Raji (cell line): ENCODE results near the gene TPRG1.

Experiments
- POLR2A ChIP-seq: IDR thresholded peaks from 2 replicates; pipeline ENCODE4 v1.6.1; 2011; ENCODE audit warnings: low read depth, low read length, control low read depth; ENCODE audit not compliant: insufficient read depth

The TPRG1 gene

GRCh38 chr3:189195302-189195701, 23.5 kb downstream of the TPRG1 start:
- TF ChIP-seq POLR2A = no peak

GRCh38 chr3:189202106-189202505, 30.3 kb downstream of the TPRG1 start:
- TF ChIP-seq POLR2A = no peak

GRCh38 chr3:189202583-189202982, 30.8 kb downstream of the TPRG1 start:
- no peak for TF ChIP-seq POLR2A

DNA sequence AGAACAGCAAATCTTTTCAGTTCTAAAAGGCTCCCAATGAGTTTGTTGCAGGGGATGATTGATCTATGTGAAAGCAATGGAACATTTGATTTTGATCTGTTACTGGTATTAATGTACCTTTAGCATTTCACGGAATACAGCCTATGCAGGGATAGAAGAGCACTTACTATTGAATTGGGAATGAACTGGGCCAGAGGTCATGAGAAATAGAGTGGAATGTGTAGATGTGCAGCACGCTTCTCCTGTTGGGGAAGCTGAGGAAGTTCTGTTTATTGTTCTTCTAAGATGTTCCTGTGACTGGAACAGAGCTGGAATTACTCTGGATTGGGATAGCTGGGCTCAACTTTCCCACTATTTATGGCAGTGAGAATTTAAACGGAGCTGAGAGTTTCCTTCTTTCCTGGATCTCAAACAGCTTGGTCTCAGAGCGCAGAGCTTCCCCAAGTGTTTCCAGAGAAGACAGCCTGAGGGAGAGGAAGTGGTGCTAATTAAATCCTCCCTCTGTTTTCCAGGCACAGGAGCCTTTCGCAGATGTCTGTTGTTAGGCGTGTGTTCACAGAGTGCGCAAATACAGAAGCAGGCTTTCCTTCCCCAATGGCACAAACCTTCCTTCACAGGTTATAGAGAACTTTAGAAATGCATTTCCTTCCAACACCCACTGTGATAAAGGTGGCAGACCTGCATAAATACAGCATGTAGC, 32.5 kb downstream of the TPRG1 start:
- TF ChIP-seq POLR2A = no peak

DNA sequence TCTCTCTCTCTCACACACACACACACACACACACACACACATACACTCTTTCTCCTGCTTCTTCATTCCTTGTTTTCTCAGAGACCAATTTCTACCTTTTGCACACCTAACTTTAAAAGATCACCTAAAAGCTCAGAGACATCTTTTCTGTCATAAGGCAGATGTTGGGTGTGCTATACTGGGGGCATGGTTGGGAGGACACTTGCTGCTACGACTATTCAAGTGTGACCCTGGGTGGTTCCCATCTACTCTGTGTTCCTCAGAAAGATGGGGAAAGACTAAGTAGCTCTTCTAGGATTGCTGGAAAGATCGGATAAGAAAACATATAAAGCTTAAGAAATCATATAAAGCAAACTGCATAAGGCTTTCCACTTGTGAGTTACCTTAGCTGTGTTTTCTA, 33.2 kb downstream of the TPRG1 start:
- TF ChIP-seq POLR2A = no peak

GRCh38 chr3:189210251-189210770, 38.5 kb downstream of the TPRG1 start:
- TF ChIP-seq POLR2A = no peak

- TF ChIP-seq POLR2A = no peak
Observed at GRCh38 chr3:189212681-189213080, 40.9 kb downstream of the TPRG1 start.

DNA sequence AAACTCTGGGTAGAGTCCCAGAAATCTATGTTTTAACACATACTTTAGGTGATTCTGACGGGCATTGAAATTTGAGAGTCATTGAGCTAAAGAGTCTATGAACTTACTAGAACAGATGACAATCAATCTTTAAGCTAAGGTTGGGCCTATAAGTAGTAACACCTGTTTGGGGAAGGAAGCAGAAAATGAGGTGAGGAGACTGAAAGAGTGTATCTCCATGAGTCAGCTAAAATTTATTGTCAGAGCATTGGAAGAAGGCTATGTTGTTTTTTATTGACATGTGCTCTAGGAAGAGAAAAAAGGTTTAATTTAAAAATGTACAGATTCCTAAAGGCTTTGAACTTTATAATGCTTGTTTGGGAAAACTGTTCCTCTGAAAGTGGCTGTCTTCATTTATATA, 42.9 kb downstream of the TPRG1 start:
- no peak for TF ChIP-seq POLR2A

DNA sequence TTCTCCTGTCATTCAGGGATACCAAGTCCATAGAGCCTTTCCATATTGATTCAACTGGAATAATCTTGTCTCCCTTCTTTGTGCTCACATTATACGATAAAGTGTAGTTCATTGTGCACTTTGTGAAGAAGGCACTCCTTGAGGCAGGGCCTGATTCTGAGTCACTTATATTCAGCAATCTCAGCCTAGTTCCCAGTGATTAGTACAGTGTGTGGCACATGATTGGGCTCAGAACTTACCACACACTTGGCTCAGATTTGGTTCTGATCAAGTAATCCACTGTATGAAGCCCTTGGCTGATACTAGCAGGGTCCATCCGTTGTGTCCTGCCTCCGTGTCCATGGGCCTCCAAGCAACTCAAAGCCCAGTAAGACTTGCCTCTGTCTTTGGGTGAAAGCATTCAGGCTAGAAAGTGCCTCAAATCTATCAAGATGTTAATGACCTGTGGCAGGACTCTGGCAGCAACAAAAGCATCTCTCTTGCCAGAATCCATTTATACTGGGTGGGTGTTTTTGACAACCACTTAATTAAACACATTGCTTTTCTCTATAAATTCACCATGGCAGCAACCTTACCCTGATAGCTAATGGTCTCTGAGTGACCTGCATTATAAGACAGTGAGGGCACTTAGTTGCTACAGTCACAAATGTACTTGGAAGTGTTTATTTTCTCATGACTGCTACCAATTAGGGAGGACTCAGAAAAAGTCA, 51.3 kb downstream of the TPRG1 start:
- no peak for TF ChIP-seq POLR2A

GRCh38 chr3:189225431-189225830, 53.7 kb downstream of the TPRG1 start:
- TF ChIP-seq POLR2A = no peak

DNA sequence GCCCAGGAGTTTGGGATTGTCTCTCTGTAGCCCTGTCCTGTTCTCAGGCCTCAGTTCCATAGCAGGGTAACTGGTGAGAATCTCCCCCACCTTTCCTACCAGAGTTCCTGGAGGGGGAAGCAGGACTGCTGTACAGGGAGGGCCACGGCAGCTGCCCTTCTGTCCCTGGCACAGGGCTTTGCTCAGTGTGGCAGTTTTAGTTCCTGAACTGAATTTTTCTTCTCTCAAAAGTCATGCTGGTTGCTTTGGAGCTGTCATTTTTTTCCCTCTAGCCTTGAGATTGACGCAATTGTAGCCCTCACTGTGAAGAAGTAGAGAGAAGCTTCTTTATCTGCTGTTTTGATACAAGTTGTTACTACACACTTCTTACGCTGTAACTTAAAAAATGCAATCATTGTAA, 55.5 kb downstream of the TPRG1 start:
- no peak for TF ChIP-seq POLR2A

GRCh38 chr3:189229196-189229828, 57.5 kb downstream of the TPRG1 start:
- no peak for TF ChIP-seq POLR2A

DNA sequence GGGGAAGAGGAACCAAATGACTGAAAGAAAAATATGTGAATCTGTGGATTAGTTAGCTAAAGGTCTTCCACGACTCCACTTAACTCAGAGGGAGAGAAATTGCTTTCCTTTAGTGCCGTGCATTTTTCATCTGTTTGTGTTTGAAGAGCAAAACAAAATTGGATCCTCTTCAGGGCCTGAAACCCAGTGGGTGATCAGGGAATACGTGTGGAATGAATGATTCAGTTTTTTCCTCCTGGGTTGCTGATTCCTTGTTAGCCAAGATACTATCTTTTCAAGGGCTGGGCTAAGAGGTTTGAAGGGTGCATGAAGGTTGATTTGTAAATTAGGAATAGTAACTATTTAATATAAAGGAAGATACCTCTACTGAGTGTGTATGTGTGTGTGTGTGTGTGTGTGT, 61.0 kb downstream of the TPRG1 start:
- no peak for TF ChIP-seq POLR2A

- TF ChIP-seq POLR2A = no peak
Observed at GRCh38 chr3:189233225-189233858, 61.6 kb downstream of the TPRG1 start.

- no peak for TF ChIP-seq POLR2A
Observed at GRCh38 chr3:189235214-189235613, 63.4 kb downstream of the TPRG1 start.
